Psoas muscle (tissue), 8 donors: Measurements from ENCODE around the gene TMEM205. TPM values are rescaled to one million over a fixed set of nuclear protein-coding genes. Genes with fewer than 3 reads are reported as not detected.

Experiments
- ATAC-seq, 4 donors: fragments of 200-7000 bp; cut with Tn5 transposase; one replicate each; pipeline ENCODE4 v1.9.1; 2020; ENCODE audit warnings: moderate library complexity in 3 of 4, mild to moderate bottlenecking in 2 of 4
- DNase-seq, 2 donors: peaks; one replicate each; pipeline ENCODE4 v3.0.0-alpha.2; 2020
- H3K27ac ChIP-seq: fragments of 200-600 bp; one replicate; pipeline ENCODE4 v1.8.0; 2022
- H3K27me3 ChIP-seq, 3 donors: fragments of 200-600 bp in 1 of 3; one replicate each; pipeline versions ENCODE4 v1.6.1 to v1.8.0; 2013 to 2022; ENCODE audit warnings: low read length in 2 of 3, mild to moderate bottlenecking in 2 of 3, moderate library complexity in 1 of 3; ENCODE audit not compliant: insufficient read depth in 3 of 3
- H3K36me3 ChIP-seq, 2 donors: fragments of 200-600 bp in 1 of 2; one replicate each; pipeline versions ENCODE4 v1.6.1 to v1.8.0; 2013 to 2022; ENCODE audit warnings: low read depth in 1 of 2, mild to moderate bottlenecking in 1 of 2, moderate library complexity in 1 of 2; ENCODE audit not compliant: insufficient read depth in 1 of 2
- H3K4me1 ChIP-seq: fragments of 200-600 bp; one replicate; pipeline ENCODE4 v1.8.0; 2022
- H3K4me3 ChIP-seq: fragments of 200-600 bp; one replicate; pipeline ENCODE4 v1.8.0; 2022; ENCODE audit warnings: mild to moderate bottlenecking
- H3K9me3 ChIP-seq: fragments of 200-600 bp; one replicate; pipeline ENCODE4 v1.8.0; 2022
- WGBS, 3 donors: extraction: QIAGEN DNeasy Blood & Tissue Kit; methylation state at CpG; one replicate each; pipeline versions ENCODE4 v1.1.6 to v1.1.7; 2013; 5-methylcytosine and 5-hydroxymethylcytosine counted together
- intact Hi-C, 2 donors: fragments of 100-400 bp; cut with DNase I; formaldehyde crosslinking; loops; one replicate each; pipeline versions ENCODE4 v1.11.0 to v1.14.2; 2022
- polyA plus RNA-seq, 3 donors: library from polyadenylated mRNA; stranded (reverse); fragments of 200-250 nt; gene quantifications; one replicate each; pipeline ENCODE4 v1.2.3, GENCODE V29; 2013
- total RNA-seq, 4 donors: library from RNA; stranded (reverse); fragmentation: NEBNext Ultra II Directional in 2 of 4; extraction: Animal tissue kit (Norgen Biotek cat#: 25700) in 2 of 4; gene quantifications; one replicate each; pipeline versions ENCODE4 v1.2.1 to v1.2.4, GENCODE V29; 2021 to 2023
- TF ChIP-seq, protein P1 (sequence below): fragments of 200-600 bp; IDR thresholded peaks from one replicate; pipeline ENCODE4 v1.8.0; 2022; ENCODE audit warnings: antibody characterized with exemption
- donor health status: healthy with polysubstance abuse.
- donor health status: DM: no; HTN: no; CAD: no; lungs with moderate emphysema.
- donor health status: Bipolar disorder and iron deficiency.
- donor health status: healthy.
- donor health status: DM: yes; HTN: yes; CAD: no.
- donor health status: DM: no; HTN: no; CAD: no.
- donor health status: DM: no; HTN: no; CAD: no.
- donor health status: DM: yes; HTN: yes; CAD: no.

The TMEM205 gene
- total and polyA plus RNA-seq, 7 donors, result 63.0 to 95.1 (median 70.8) TPM

- intact Hi-C loops, result no loop called here
- H3K4me3 ChIP-seq, result no peak overlapping the region
- ATAC-seq (no peak), DNase-seq (no peak)
- H3K36me3 ChIP-seq, result no peaks in the 10 kb centered on the region
- peaks cover 0 to 16% (median 0%) of the 10 kb centered on the region in 3 donors for H3K27me3 ChIP-seq
- no peaks in the 10 kb centered on the region for H3K4me1 ChIP-seq
- H3K9me3 ChIP-seq, result no peaks in the 10 kb centered on the region
- TF ChIP-seq, protein P1, sequence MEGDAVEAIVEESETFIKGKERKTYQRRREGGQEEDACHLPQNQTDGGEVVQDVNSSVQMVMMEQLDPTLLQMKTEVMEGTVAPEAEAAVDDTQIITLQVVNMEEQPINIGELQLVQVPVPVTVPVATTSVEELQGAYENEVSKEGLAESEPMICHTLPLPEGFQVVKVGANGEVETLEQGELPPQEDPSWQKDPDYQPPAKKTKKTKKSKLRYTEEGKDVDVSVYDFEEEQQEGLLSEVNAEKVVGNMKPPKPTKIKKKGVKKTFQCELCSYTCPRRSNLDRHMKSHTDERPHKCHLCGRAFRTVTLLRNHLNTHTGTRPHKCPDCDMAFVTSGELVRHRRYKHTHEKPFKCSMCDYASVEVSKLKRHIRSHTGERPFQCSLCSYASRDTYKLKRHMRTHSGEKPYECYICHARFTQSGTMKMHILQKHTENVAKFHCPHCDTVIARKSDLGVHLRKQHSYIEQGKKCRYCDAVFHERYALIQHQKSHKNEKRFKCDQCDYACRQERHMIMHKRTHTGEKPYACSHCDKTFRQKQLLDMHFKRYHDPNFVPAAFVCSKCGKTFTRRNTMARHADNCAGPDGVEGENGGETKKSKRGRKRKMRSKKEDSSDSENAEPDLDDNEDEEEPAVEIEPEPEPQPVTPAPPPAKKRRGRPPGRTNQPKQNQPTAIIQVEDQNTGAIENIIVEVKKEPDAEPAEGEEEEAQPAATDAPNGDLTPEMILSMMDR, result no peak
- H3K27ac ChIP-seq, result no peak overlapping the region
- 69 to 76% (median 74%) methylated on average over 9 of the region's 9 CpGs for WGBS, 3 donors
These were observed 39.7 kb downstream of the TMEM205 start for GRCh38 chr19:11306337-11306736.

- Histone ChIP-seq H3K9me3 (no peaks in the 10 kb centered on the region), H3K27me3 (peaks cover 0 to 16% (median 3%) of the 10 kb centered on the region in 3 donors), H3K27ac (no peak overlapping the region), H3K4me1 (no peaks in the 10 kb centered on the region), H3K4me3 (no peak overlapping the region), H3K36me3 (no peaks in the 10 kb centered on the region)
- WGBS, 3 donors, result 79 to 90% (median 82%) methylated on average over 5 of the region's 5 CpGs
- TF ChIP-seq, protein P1, result no peak
- ATAC-seq (no peak), DNase-seq (no peak)
- intact Hi-C loops, result no loop called here
These were observed 41.1 kb downstream of the TMEM205 start for GRCh38 chr19:11304936-11305335.

- no peaks in the 10 kb centered on the region for H3K9me3 ChIP-seq
- ATAC-seq, result no peak
- 63 to 68% (median 67%) methylated on average over 11 of the region's 11 CpGs for WGBS, 3 donors
These were observed 45.3 kb downstream of the TMEM205 start for GRCh38 chr19:11300811-11301120.

DNA sequence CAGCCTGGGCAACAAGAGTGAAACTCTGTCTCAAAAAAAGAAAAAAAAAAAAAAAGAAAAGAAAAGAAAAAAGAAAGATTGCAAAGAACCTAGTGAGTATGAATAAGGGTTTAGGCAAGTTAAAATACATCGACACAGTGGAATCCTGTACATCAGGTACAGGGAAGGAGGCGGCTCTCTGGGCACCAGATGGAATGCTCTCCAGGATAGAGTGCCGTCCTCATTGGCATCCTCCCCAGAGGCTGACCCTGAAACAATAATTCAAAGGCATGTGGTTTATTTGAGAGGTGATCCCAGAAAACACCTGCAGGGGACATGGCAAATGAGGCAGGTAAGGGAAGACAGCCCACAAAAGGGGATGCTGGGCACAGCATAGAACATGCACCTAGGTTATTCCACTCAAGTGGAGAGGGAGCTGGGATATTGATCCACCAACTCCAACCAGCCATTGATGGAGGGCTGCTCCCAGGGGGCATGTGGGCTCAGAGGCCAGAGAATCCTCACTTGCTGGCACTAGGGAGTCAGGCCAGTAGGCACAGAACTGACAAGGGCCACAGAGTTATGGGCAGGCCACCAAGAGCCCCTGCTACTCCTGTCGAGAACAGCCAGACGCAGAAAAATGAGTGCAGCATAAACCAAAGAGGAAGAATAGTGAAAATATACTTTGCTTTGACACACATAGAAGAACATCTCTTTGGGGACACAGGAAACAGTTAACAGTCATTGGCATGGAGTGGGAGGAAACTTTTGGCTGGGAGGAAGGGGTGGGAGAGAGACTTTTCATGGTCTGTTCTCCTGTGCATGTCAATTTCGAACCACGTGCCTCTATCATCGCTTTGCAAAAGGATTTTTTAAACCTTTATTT lies 45.9 kb downstream of the TMEM205 start:
- no peak overlapping the region for H3K4me3 ChIP-seq
- H3K4me1 ChIP-seq, result no peaks in the 10 kb centered on the region
- ATAC-seq, result no peak
- H3K27me3 ChIP-seq, result peaks cover 0 to 6% (median 3%) of the 10 kb centered on the region in 3 donors
- intact Hi-C loops, result loop anchor here in 1 of 2 donors (10.0 kb wide), 1 partner anchor 285 kb away; no protein-coding TSS in a partner anchor
- no peak overlapping the region for H3K27ac ChIP-seq
- 53 to 61% (median 60%) methylated on average over 8 of the region's 8 CpGs for WGBS, 3 donors
- no peak for DNase-seq
- TF ChIP-seq, protein P1, result no peak
- H3K9me3 ChIP-seq, result no peaks in the 10 kb centered on the region
- no peaks in the 10 kb centered on the region for H3K36me3 ChIP-seq

More at GRCh38 chr19:11300811-11301120, 45.3 kb downstream of the TMEM205 start:
- Histone ChIP-seq H3K4me3 (no peak overlapping the region), H3K27me3 (peaks cover 0 to 4% (median 3%) of the 10 kb centered on the region in 3 donors), H3K36me3 (no peaks in the 10 kb centered on the region), H3K4me1 (no peaks in the 10 kb centered on the region), H3K27ac (no peak overlapping the region)
- TF ChIP-seq, protein P1, result no peak
- intact Hi-C loops, result no loop called here
- no peak for DNase-seq
